Lower leg skin (tissue), 3 donors: ENCODE measurements around the gene MYRF.

ENCODE experiments used
- CTCF ChIP-seq, 3 donors: fragments of 450-650 bp; IDR thresholded peaks; one replicate each; pipeline ENCODE4 v1.5.1; 2016; ENCODE audit warnings: antibody characterized with exemption in 3 of 3, mild to moderate bottlenecking in 3 of 3, moderate library complexity in 2 of 3
- POLR2A ChIP-seq, 2 donors: fragments of 450-650 bp; IDR thresholded peaks; one replicate each; pipeline ENCODE4 v1.6.1; 2016 to 2017; ENCODE audit warnings: antibody characterized with exemption in 2 of 2, mild to moderate bottlenecking in 1 of 2, moderate library complexity in 1 of 2

GRCh38 chr11:61744181-61744580 is 8.3 kb upstream of the MYRF start:
- TF ChIP-seq CTCF (IDR thresholded peaks at IDR 0.05) = no peak
- no peak for TF ChIP-seq POLR2A (IDR thresholded peaks at IDR 0.05)
